ENCODE measurements around the gene SF3A2.

SF3A2 gene

GRCh38 chr19:2287585-2288337, 51.1 kb downstream of the SF3A2 start:
- FAIRE-seq (no peak), DNase-seq (ENCODE audit: insufficient read length, low spot score) (no peak)
- no peak for TF ChIP-seq CTCF (IDR thresholded peaks at IDR 0.05; ENCODE audit: insufficient read depth, missing control alignments)

- no peak for TF ChIP-seq CTCF (IDR thresholded peaks at IDR 0.05; ENCODE audit: insufficient read depth, missing control alignments)
- no peak for FAIRE-seq
- no peak for DNase-seq (ENCODE audit: insufficient read length, low spot score)
Measured at GRCh38 chr19:2288338-2288817, 51.8 kb downstream of the SF3A2 start.

GRCh38 chr19:2288818-2289713, 52.4 kb downstream of the SF3A2 start:
- FAIRE-seq = no peak
- TF ChIP-seq CTCF (IDR thresholded peaks at IDR 0.05; ENCODE audit: insufficient read depth, missing control alignments) = no peak
- DNase-seq (ENCODE audit: insufficient read length, low spot score) = no peak

- no peak for TF ChIP-seq CTCF (IDR thresholded peaks at IDR 0.05; ENCODE audit: insufficient read depth, missing control alignments)
- DNase-seq (ENCODE audit: insufficient read length, low spot score) (no peak), FAIRE-seq (no peak)
Measured at GRCh38 chr19:2289714-2290435, 53.3 kb downstream of the SF3A2 start.

- FAIRE-seq = no peak
- DNase-seq (ENCODE audit: insufficient read length, low spot score) = no peak
- no peak for TF ChIP-seq CTCF (IDR thresholded peaks at IDR 0.05; ENCODE audit: insufficient read depth, missing control alignments)
Measured at GRCh38 chr19:2290441-2291184, 54.0 kb downstream of the SF3A2 start.

GRCh38 chr19:2291185-2291751, 54.6 kb downstream of the SF3A2 start:
- no peak for TF ChIP-seq CTCF (IDR thresholded peaks at IDR 0.05; ENCODE audit: insufficient read depth, missing control alignments)
- no peak for DNase-seq (ENCODE audit: insufficient read length, low spot score)
- no peak for FAIRE-seq

Data from D721Med (cell line).